ENCODE data around the gene TMEM108. TPM values are rescaled to one million over a fixed set of nuclear protein-coding genes. Genes with fewer than 3 reads are reported as not detected.
"Not testable (repeated sequence)": the region's sequence is repeated elsewhere in the genome, so short reads cannot be mapped to it uniquely, and the experiment has no call there.

The TMEM108 gene
- total RNA-seq = not detected in 2 replicates

- intact Hi-C loops (cut with micrococcal nuclease) = loop anchor here (5.0 kb wide), 1 partner anchor 311 kb away; no protein-coding TSS in a partner anchor
Measured at GRCh38 chr3:133038089-133038730, at the start of gene TMEM108. TSS of gene TMEM108 (plus strand) at chr3:133038391.

- intact Hi-C loops (cut with micrococcal nuclease) = no loop called here
Measured at GRCh38 chr3:132995971-132996370, 42.2 kb upstream of the TMEM108 start.

DNA sequence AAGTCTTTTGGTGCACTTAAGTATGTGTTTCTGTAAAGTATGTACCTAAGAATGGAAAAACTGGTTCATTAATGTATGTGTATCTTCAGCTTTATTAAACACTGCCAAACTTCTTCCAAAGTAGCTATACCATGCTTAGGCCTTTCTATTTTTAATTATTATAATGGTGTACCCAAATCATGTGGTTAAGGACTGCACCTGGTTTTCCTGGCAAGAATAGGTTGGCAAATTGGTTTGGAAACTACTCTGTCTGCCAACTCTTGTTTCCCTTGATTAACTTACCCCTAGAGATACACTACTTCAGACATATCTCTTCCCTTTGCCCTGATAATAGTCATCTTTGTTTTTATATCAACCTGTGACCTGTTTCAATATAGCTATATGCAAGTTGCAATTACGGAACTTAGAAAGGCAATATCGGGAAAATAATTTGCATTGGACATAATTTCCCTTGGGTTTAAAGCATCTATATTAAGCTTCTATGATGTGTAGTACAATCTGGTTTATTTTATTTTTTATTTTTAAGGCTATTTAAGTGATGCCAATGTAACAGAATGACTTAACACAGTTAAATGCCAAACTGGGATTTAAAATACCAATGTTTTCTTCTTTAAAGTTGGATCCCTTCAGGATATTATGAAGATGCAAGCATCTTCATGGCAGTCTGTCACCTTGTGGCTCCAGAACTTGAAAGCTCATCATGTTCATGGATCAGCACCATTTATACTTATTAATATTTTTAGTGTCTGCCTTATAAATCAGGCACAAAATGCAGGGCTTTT is 40.6 kb upstream of the TMEM108 start:
- intact Hi-C loops (cut with micrococcal nuclease) = no loop called here

- intact Hi-C loops (cut with micrococcal nuclease) = not testable (repeated sequence)
Measured at GRCh38 chr3:133005032-133005431, 33.2 kb upstream of the TMEM108 start.

DNA sequence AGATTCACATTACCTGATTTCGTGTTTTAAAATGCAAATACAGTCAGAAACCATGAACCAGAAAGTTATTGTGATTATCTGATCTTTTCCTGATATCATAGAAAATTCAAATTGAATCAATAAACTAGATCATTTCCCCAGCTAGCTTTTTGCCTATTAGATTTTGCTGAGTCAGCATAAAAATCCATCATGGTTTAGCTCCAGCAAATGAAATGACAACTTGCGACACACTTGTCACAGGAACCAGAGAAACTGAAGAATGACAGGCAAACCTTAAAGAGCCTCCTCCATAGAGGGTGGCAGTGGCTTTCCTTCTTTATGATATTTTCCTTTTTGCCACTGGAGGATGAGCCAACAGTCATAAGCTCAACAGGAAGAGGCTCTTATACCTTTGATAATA is 30.6 kb upstream of the TMEM108 start:
- intact Hi-C loops (cut with micrococcal nuclease) = no loop called here

DNA sequence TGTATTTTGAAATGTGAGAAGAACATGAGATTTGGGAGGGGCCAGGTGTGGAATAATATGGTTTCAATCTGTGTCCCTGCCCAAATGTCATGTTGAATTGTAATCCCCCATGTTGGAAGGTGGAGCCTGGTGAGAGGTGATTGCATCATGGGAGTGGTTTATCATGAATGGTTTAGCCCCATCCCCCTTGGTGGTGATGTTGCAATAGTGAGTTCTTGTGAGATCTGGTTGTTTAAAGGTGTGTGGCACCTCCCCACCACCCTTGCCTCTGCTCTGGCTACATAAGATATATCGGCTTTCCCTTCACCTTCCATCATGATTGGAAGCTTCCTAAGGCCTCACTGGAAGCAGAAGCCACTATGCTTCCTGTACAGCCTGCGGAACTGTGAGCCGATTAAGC is 23.9 kb upstream of the TMEM108 start:
- intact Hi-C loops (cut with micrococcal nuclease) = no loop called here

GRCh38 chr3:133015573-133015972 is 22.6 kb upstream of the TMEM108 start:
- intact Hi-C loops (cut with micrococcal nuclease) = not testable (repeated sequence)

DNA sequence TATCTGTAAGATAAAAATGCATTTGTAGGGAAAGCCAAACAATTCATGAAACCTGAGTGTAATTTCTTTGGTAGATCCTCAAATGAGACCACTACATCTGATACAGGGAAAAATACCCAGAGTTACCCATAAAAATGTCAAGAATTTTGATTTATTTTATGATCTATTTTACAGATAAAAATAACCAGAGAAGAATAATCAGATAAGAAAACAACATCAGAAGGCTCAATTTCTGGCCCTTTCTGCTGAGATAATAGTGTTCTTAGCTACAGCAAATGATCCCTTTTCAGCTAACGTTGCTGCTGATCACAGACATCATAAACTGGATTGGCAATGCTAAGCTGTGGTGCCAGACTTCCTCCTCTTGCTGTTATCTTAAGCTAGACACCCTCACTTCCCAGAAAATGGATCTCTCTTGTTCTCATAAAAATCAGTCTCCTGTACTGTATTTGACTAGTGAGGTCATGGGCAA is 21.3 kb upstream of the TMEM108 start:
- intact Hi-C loops (cut with micrococcal nuclease) = no loop called here

DNA sequence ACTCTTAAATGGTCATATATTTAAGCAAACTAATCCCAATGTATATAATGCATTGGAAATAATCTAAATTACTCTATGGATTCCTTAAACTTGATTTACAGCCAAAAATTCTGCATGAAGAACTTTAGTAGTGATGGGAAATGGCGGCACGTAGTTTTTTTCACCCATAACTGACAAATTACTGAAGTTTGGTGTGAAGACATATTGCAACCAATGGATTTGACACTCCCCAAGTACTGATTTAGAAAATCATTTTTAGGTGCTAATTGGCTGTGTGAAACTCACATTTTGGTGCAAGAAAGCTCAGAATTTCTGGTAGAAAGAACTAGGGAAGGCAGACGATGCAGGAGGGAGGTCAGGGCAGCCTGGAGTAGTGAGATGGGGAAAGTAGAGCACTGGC is 19.3 kb upstream of the TMEM108 start:
- intact Hi-C loops (cut with micrococcal nuclease) = no loop called here

GRCh38 chr3:133021206-133021605 is 17.0 kb upstream of the TMEM108 start:
- intact Hi-C loops (cut with micrococcal nuclease) = no loop called here

GRCh38 chr3:133023362-133023761 is 14.8 kb upstream of the TMEM108 start:
- intact Hi-C loops (cut with micrococcal nuclease) = no loop called here

DNA sequence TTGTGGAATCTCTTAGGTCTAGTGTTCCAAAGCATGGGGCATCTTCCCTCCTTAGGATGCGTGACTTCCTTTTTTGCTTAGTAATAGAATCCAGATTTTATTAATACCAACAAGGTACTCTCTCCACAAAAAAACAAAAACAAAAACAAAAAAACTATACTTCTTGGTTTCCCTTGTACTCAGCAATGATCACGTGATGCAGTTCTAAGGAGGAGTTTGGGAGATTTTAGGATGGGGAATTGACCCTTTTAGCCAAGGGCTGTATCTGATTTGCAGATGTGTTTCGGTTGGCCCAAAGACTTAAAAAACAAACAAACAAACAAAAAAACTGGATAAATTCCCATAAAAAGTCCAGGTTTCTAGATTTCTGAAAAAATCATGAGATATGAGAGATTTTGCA is 12.6 kb upstream of the TMEM108 start:
- intact Hi-C loops (cut with micrococcal nuclease) = no loop called here

DNA sequence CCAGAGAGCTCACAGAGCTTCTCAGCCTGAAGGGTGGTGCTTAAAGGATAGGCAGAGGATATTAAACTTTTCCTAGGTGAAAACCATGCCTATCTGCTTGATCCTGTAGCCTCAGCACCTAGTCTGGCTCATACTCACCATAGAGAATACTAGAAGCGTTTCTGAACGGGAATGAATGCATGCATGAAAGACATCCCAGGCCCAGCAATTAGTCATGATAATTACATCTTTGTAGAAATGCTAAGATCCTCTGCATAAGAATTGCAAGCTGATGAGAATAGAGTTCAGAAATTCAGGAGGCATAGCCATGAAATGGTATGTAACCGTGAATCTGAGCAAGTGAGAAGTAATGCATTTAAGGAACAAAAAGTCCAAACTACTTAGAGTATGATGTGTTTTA is 5.9 kb upstream of the TMEM108 start:
- intact Hi-C loops (cut with micrococcal nuclease) = no loop called here

DNA sequence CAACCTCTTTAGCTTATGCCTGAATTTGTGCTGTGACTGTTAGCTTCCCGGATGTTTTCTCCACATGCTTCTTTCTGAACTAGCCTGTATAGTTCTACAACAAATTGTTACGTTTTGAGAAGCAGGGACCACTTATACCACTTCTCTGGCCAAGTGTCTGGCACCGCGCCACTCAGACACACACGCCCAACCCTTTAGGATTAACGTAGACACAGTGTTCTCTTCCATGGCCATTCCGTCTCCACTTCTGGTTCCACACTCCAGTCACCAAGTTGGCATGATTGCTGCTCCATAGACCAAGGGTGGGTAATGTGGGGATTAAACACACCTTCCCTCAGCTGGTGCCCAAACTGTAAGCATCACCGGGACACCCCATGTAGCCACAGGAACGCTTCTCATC is 755 bp upstream of the TMEM108 start:
- intact Hi-C loops (cut with micrococcal nuclease) = loop anchor here (5.0 kb wide), 1 partner anchor 310 kb away; no protein-coding TSS in a partner anchor

GRCh38 chr3:133038731-133039375 is 662 bp downstream of the TMEM108 start:
- intact Hi-C loops (cut with micrococcal nuclease) = loop anchor here (5.0 kb wide), 1 partner anchor 312 kb away; no protein-coding TSS in a partner anchor

DNA sequence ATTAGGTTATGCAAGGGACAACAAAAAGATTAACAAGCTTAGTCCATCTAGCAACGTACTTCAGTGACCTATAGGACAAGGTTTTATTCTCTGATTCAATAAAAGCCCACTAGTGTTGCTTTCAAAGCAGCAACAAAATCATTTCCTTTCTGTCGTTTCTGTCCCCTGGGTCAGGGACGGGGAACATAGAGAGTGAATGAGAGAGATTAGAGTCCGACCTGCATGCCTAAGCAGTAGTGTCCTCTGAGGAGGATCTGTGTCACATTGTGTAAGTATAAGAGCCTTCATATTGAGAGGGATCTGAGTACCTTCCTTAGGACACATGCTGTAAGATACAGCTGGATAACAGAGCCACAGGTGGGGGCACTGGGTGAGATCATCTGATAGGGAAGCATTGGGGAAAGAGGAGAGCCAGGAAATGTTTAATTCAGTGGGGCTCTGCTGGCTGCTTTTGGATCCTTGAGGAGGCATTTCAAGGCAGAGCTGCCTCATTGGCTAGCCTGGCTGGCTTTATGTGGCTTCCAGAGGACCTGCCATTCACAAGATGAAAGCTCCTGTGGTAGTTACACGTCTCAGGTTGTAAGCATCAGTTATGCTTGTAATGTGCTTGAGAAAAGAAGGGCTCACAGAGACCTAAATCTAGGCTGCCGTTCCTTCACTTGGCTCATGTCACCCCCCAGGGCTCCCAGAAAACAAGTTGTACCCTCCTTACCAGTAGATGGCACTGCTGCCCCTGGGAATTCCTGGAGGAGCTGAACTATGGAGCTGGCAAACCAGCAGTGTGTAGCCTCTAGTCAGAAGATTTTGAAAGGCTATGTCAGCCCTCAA is 2.7 kb downstream of the TMEM108 start:
- intact Hi-C loops (cut with micrococcal nuclease) = loop anchor here (1.0 kb wide), 1 partner anchor 343 kb away; no protein-coding TSS in a partner anchor

DNA sequence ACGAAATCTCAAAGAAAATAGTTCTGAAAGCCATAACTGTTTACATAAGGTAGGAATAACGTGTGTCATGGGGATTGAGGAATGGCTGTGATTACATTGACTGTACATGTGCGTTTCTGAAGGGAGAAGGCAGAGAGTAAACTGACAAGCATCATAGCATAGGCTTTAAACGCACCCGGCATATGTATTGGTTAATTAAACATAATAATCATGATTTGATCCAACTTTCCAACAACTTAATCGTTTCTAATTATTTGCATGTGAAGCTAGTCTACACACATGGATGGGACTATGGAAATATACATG is 3.3 kb downstream of the TMEM108 start:
- intact Hi-C loops (cut with micrococcal nuclease) = loop anchor here (1.0 kb wide), 1 partner anchor 343 kb away; no protein-coding TSS in a partner anchor

- intact Hi-C loops (cut with micrococcal nuclease) = no loop called here
Measured at GRCh38 chr3:133042778-133043177, 4.6 kb downstream of the TMEM108 start.

DNA sequence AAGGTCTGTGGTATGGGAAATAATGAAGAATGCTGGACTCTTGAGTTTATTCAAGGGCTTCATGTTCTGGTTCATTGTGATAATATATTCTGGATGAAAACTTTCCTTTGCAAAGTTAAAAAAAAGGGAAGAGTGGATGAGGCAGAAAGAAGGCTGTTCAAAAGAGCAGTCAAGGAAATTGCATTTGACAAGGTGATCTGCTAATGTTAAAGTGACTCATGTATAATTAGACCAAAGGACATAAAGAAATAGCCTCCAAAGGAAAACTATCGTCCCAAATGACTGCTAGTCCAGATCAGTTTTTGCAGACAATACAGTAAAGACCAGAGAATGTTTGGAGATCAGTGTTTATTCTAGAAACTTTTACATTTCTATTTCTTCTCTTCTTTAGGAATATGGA is 9.8 kb downstream of the TMEM108 start:
- intact Hi-C loops (cut with micrococcal nuclease) = no loop called here

DNA sequence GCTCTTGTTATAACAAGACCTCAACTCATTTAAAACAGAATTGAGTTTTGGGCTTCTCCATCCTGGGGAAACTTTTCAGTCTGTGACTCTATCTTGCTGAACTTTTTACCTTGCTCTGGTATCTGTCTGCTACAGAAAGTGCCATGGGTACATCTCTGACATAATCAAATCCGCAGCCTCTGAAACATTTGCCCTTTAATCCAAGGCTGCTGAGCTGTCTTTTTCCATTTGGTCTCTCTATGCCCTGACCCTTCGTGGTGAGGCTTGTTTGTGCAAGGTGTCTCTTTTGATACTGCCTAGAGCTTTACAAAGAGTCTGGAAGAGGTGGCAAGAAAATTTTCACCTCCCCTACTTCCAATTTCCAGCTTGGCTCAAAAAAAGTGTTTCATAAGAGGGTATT is 11.3 kb downstream of the TMEM108 start:
- intact Hi-C loops (cut with micrococcal nuclease) = no loop called here

DNA sequence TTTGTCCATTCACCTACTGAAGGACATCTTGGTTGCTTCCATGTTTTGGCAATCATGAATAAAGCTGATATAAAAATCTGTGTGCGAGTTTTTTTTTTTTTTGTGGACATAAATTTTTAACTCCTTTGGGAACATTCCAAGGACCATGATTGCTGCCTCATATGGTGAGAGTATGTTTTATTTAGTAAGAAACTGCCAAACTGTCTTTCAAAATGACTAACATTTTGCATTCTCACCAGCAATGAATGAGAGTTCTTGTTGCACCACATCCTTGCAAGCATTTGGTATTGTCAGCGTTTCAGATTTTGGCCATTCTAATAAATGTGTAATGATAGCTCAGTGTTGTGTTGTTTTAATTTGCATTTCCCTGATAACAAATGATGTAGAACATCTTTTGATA is 12.7 kb downstream of the TMEM108 start:
- intact Hi-C loops (cut with micrococcal nuclease) = no loop called here
